Measurements from ENCODE around the gene MYO1H. TPM values are rescaled to one million over a fixed set of nuclear protein-coding genes. Genes with fewer than 3 reads are reported as not detected.

Gene MYO1H
- total and polyA plus RNA-seq, 2 donors = not detected

DNA sequence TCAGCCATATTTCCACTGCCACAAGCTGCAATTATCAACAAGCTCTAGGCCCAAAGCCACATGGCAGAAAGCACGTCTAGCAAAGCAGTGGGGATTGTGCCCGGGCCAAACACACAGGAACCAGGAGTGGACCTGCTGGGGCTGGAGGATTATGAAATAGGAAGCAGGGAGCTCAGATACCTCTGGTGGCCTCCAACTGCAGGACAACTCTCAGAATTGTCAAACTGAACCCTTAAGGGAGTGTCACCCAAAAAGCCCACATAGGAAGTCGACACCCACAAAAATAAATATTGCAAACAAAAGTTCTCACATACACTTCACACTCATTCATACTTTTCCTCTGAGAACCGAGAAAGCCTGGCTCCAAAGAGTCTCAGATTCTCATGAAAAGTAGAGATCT, 103.3 kb downstream of the MYO1H start:
- H3K4me1 ChIP-seq (ENCODE audit: insufficient read depth) = no peaks in the 10 kb centered on the region
- peaks cover 6% of the 10 kb centered on the region for H3K36me3 ChIP-seq (ENCODE audit: insufficient read depth)

GRCh38 chr12:109451400-109451799, 103.7 kb downstream of the MYO1H start:
- Histone ChIP-seq H3K36me3 (ENCODE audit: insufficient read depth) (peaks cover 6% of the 10 kb centered on the region), H3K27ac (ENCODE audit: low read depth) (no peak overlapping the region), H3K4me3 (ENCODE audit: low read depth, low read length) (no peak overlapping the region), H3K4me1 (ENCODE audit: insufficient read depth) (no peaks in the 10 kb centered on the region)
- 95% methylated on average over 23 of the region's 23 CpGs for WGBS
- DNase-seq (ENCODE audit: extremely low spot score) = no peak

More for the DNA sequence above, 103.3 kb downstream of the MYO1H start:
- no peak overlapping the region for H3K27ac ChIP-seq (ENCODE audit: low read depth)
- no peak for DNase-seq (ENCODE audit: extremely low spot score)
- WGBS = 78% methylated on average over 4 of the region's 4 CpGs
- H3K4me3 ChIP-seq (ENCODE audit: low read depth, low read length) = no peak overlapping the region

- DNase-seq (ENCODE audit: extremely low spot score) = no peak
- 64% methylated on average over 2 of the region's 2 CpGs for WGBS
- Histone ChIP-seq H3K4me1 (ENCODE audit: insufficient read depth) (no peaks in the 10 kb centered on the region), H3K27ac (ENCODE audit: low read depth) (no peak overlapping the region), H3K4me3 (ENCODE audit: low read depth, low read length) (no peak overlapping the region), H3K36me3 (ENCODE audit: insufficient read depth) (peaks cover 6% of the 10 kb centered on the region)
Measured at GRCh38 chr12:109452489-109452888, 104.8 kb downstream of the MYO1H start.

DNA sequence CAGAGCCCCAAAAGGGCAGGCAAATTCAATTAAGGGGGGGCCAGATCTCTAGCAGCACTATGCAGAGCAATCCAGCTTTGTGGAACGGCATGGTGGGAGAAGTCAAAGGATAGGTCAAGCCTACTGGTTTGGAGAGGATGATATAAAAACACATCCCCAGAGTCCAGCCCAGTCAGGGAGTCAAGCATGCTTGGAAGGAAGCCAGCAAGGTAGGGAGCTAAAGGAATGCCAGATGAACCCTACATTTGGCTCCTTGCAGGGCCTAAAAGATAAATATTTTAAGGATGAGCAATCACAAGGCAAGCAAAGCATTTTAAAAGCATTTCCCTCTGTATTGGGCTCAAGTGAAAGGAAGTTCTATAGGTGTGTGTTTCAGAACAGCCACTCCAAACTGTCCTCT, 108.0 kb downstream of the MYO1H start:
- H3K4me1 ChIP-seq (ENCODE audit: insufficient read depth) = no peaks in the 10 kb centered on the region
- H3K4me3 ChIP-seq (ENCODE audit: low read depth, low read length) = no peak overlapping the region
- H3K27ac ChIP-seq (ENCODE audit: low read depth) = no peak overlapping the region
- no peak for DNase-seq (ENCODE audit: extremely low spot score)
- 90% methylated on average over 1 of the region's 1 CpG for WGBS
- H3K36me3 ChIP-seq (ENCODE audit: insufficient read depth) = peaks cover 6% of the 10 kb centered on the region

- WGBS = 41% methylated on average over 4 of the region's 4 CpGs
- Histone ChIP-seq H3K4me1 (ENCODE audit: insufficient read depth) (peaks cover 3% of the 10 kb centered on the region), H3K36me3 (ENCODE audit: insufficient read depth) (peaks cover 6% of the 10 kb centered on the region), H3K27ac (ENCODE audit: low read depth) (peak overlapping the region; percentile 81), H3K4me3 (ENCODE audit: low read depth, low read length) (no peak overlapping the region)
- no peak for DNase-seq (ENCODE audit: extremely low spot score)
Measured at GRCh38 chr12:109458086-109458485, 110.4 kb downstream of the MYO1H start.

- no peak for DNase-seq (ENCODE audit: extremely low spot score)
- WGBS = 43% methylated on average over 6 of the region's 6 CpGs
- Histone ChIP-seq H3K4me3 (ENCODE audit: low read depth, low read length) (no peak overlapping the region), H3K27ac (ENCODE audit: low read depth) (peak overlapping the region; percentile 81), H3K36me3 (ENCODE audit: insufficient read depth) (peaks cover 4% of the 10 kb centered on the region), H3K4me1 (ENCODE audit: insufficient read depth) (peaks cover 3% of the 10 kb centered on the region)
Measured at GRCh38 chr12:109458771-109459208, 111.1 kb downstream of the MYO1H start.

GRCh38 chr12:109459247-109459646, 111.5 kb downstream of the MYO1H start:
- 34% methylated on average over 6 of the region's 6 CpGs for WGBS
- Histone ChIP-seq H3K36me3 (ENCODE audit: insufficient read depth) (peaks cover 4% of the 10 kb centered on the region), H3K27ac (ENCODE audit: low read depth) (peak overlapping the region; percentile 62)

GRCh38 chr12:109460538-109460937, 112.8 kb downstream of the MYO1H start:
- Histone ChIP-seq H3K36me3 (ENCODE audit: insufficient read depth) (peaks cover 1% of the 10 kb centered on the region), H3K4me3 (ENCODE audit: low read depth, low read length) (no peak overlapping the region), H3K27ac (ENCODE audit: low read depth) (peak overlapping the region; percentile 73), H3K4me1 (ENCODE audit: insufficient read depth) (peaks cover 3% of the 10 kb centered on the region)
- 85% methylated on average over 13 of the region's 13 CpGs for WGBS
- no peak for DNase-seq (ENCODE audit: extremely low spot score)

More at GRCh38 chr12:109459247-109459646, 111.5 kb downstream of the MYO1H start:
- DNase-seq (ENCODE audit: extremely low spot score) = no peak
- no peak overlapping the region for H3K4me3 ChIP-seq (ENCODE audit: low read depth, low read length)
- peaks cover 3% of the 10 kb centered on the region for H3K4me1 ChIP-seq (ENCODE audit: insufficient read depth)

GRCh38 chr12:109461049-109461845, 113.5 kb downstream of the MYO1H start:
- 55% methylated on average over 8 of the region's 8 CpGs for WGBS
- no peaks in the 10 kb centered on the region for H3K36me3 ChIP-seq (ENCODE audit: insufficient read depth)
- no peak overlapping the region for H3K4me3 ChIP-seq (ENCODE audit: low read depth, low read length)
- DNase-seq (ENCODE audit: extremely low spot score) = no peak
- H3K27ac ChIP-seq (ENCODE audit: low read depth) = peak overlapping the region; percentile 73
- H3K4me1 ChIP-seq (ENCODE audit: insufficient read depth) = peaks cover 3% of the 10 kb centered on the region

DNA sequence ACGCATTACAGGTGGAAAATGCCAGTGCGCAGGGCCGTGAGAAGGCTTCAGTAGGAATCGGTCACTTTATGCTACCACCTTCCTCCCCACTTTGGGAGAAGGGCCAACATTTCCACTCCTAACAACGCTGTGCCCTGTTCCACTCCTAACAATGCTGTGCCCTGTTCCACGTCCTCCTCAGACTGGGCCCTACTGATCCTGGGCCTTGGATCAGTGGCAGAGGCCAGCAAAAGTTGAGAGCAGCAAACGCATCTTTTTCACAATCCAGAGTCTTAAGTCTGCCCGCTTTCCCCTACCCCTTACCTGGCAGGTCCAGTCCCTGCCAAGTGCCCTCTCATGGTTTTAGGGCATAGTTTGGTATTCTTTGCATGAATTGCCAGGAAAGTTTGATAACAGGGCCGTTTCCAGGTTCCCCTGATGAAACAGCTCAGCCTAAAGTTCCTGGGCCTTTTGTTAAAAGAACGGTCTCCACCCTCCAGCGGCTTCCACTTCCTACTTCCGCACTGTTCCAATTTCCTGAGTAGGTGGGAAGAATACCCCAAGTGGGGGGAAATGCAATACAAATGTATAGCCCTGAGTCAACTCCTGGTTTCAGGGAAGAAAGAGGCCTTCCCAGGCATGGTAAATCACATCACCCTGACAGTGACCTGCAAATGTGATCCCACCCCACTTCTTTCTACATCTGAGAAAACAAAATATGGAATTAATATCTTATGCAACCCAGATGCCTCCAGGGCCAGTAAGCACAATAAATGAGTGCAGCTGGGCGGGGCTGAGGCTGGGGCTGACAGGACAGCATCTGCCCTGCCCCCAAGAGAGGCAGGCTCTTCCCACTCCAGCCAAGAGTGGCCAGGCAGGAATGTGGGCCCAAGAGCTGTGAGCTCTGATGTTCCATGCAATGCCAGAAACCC, 114.4 kb downstream of the MYO1H start:
- H3K4me1 ChIP-seq (ENCODE audit: insufficient read depth) = peaks cover 3% of the 10 kb centered on the region
- H3K27ac ChIP-seq (ENCODE audit: low read depth) = peak overlapping the region; percentile 81
- WGBS = 44% methylated on average over 13 of the region's 13 CpGs
- H3K4me3 ChIP-seq (ENCODE audit: low read depth, low read length) = no peak overlapping the region
- no peaks in the 10 kb centered on the region for H3K36me3 ChIP-seq (ENCODE audit: insufficient read depth)
- no peak for DNase-seq (ENCODE audit: extremely low spot score)

DNA sequence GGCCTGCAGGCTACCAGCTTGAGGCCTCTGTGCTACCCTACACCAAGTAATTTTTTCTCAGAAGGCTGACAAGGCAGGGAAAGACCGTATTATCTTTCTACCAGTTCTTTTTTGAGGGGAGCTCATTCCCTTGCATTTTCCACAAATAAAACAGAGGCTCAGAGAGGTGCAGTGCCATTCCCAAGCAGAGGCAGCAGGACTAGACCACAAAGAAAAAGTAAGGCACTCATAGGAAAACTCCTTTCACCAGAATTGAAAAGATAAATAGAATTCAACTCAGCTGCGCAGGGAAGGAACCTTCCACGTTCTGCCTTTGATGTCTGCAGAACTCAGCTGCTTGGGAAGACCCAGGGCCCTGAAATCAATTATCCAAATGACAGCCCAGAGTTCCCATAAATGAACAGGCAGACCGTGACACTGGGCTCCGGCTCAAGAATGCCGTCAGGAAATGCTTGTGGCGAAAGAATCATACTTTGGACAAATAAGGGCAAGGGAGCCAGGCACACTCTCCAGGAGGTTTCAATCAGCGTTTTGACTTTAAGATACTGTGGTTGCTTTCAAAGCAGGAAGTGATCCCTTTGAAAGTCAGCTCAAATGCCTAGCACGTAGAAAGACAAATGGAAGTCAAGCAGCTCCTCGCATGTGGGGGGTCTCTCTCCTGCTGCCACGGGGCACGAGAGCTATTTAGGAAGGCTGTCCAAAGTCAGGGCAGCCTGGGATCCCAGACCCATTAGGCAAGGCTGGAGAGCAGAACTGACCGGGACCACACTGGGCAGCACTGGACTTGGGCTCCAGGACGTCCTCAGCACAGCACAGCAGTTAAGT, 115.4 kb downstream of the MYO1H start:
- H3K4me1 ChIP-seq (ENCODE audit: insufficient read depth) = peaks cover 3% of the 10 kb centered on the region
- peak; percentile 69 for DNase-seq (ENCODE audit: extremely low spot score)
- no peaks in the 10 kb centered on the region for H3K36me3 ChIP-seq (ENCODE audit: insufficient read depth)
- H3K4me3 ChIP-seq (ENCODE audit: low read depth, low read length) = no peak overlapping the region
- WGBS = 11% methylated on average over 14 of the region's 14 CpGs
- H3K27ac ChIP-seq (ENCODE audit: low read depth) = peak overlapping the region; percentile 81

- Histone ChIP-seq H3K36me3 (ENCODE audit: insufficient read depth) (no peaks in the 10 kb centered on the region), H3K4me1 (ENCODE audit: insufficient read depth) (peaks cover 3% of the 10 kb centered on the region), H3K27ac (ENCODE audit: low read depth) (peak overlapping the region; percentile 78), H3K4me3 (ENCODE audit: low read depth, low read length) (no peak overlapping the region)
- WGBS = 30% methylated on average over 5 of the region's 5 CpGs
- no peak for DNase-seq (ENCODE audit: extremely low spot score)
Measured at GRCh38 chr12:109463756-109464155, 116.1 kb downstream of the MYO1H start.
